H1 (cell line): Measurements from ENCODE around the gene ARID5B. TPM values are rescaled to one million over a fixed set of nuclear protein-coding genes. Genes with fewer than 3 reads are reported as not detected.

Experiments
- ZNF274 ChIP-seq: IDR thresholded peaks from 2 replicates; pipeline ENCODE4 v1.7.0; 2012; ENCODE audit warnings: low read length, borderline replicate concordance; ENCODE audit errors: extremely low read depth
- polyA plus RNA-seq, 7 experiments: library from polyadenylated mRNA; depleted of rRNA in 3 of 7; stranded (reverse) in 5 of 7; unstranded in 2 of 7; fragments of >200 nt in 5 of 7; fragments of 200-250 nt in 2 of 7; gene quantifications; 1 replicate in 5 of 7; 2 replicates in 1 of 7; 4 replicates in 1 of 7; pipeline versions ENCODE4 v1.2.1 to v1.2.3, GENCODE V29; 2011 to 2013; ENCODE audit warnings: missing spikeins in 2 of 7, mixed read lengths in 2 of 7
- total RNA-seq: library from RNA; stranded (reverse); fragmentation: NEBNext Ultra II Directional; extraction: Animal tissue kit (Norgen Biotek cat#: 25700); gene quantifications from 2 replicates; pipeline ENCODE4 v1.2.1, GENCODE V29; 2021
- TF ChIP-seq, protein P1 (sequence below): IDR thresholded peaks from 2 replicates; pipeline ENCODE4 v1.6.1; 2012; ENCODE audit warnings: low read length, inconsistent platforms

The ARID5B gene
- total and polyA plus RNA-seq, 2 of the 8 experiments (the other 6 are each of a cell fraction or from before 2014, with no cell fraction given), result 0.21 to 1.1 TPM

DNA sequence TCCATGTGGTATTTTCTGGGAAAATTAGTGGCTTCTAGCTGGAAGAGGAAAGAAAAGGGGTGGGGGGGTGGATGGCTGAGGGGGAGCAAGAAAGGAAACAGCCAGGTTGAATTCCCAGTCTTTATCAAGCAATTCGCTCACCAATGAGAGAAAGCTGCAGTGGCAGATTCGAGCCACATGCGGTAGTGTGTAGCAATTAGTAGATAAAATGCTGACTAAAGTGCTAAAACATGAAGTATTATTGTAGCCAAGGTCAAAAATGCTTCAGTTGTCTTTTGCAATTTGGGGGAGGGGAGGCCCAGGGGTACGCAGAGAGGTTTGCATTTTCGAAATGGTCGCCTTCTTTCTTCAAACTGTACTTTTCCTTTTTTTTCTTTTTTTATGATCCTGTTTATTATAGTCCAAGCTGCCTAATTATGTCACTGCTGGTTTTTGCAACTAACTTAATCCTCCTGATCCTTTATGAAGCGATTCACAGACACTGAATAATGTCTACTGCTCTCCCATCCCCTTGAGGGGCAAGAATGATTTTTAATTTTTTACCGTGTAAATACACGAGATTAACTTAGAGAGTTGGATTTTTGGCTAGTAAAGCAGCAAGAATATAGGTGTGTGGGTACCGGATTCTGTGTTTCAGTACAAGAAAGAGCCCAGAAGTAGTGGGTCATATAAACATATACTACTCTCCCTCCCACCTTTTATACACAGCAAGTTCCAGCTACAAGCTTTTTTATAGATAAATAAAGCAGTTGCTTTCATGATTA, 3.6 kb upstream of the ARID5B start (continued):
- TF ChIP-seq, protein P1, sequence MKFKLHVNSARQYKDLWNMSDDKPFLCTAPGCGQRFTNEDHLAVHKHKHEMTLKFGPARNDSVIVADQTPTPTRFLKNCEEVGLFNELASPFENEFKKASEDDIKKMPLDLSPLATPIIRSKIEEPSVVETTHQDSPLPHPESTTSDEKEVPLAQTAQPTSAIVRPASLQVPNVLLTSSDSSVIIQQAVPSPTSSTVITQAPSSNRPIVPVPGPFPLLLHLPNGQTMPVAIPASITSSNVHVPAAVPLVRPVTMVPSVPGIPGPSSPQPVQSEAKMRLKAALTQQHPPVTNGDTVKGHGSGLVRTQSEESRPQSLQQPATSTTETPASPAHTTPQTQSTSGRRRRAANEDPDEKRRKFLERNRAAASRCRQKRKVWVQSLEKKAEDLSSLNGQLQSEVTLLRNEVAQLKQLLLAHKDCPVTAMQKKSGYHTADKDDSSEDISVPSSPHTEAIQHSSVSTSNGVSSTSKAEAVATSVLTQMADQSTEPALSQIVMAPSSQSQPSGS, result no peak
- TF ChIP-seq ZNF274, result no peak
- TF ChIP-seq, all 59 proteins: peak for 4
